K562 (cell line): ENCODE results near the gene RNF151. TPM values are rescaled to one million over a fixed set of nuclear protein-coding genes. Genes with fewer than 3 reads are reported as not detected.

Experiments used
- ATF3 ChIP-seq, 2 experiments: fragments of 450-650 bp in 1 of 2; sonication (generic) in 1 of 2; formaldehyde crosslinking in 1 of 2; IDR thresholded peaks in 1 of 2; conservative IDR thresholded peaks in 1 of 2; 2 replicates each; pipeline versions ENCODE4 v1.6.1 to v1.8.1; 2016 to 2023; ENCODE audit warnings: mild to moderate bottlenecking in 2 of 2, moderate library complexity in 2 of 2, inconsistent platforms in 1 of 2, missing genetic modification reagents in 1 of 2
- ATF7 ChIP-seq: fragments of 450-650 bp; IDR thresholded peaks from 2 replicates; pipeline ENCODE4 v1.7.1; 2014; ENCODE audit warnings: mild to moderate bottlenecking, moderate library complexity
- CBX2 ChIP-seq: fragments of 200-600 bp; sonication (generic); IDR thresholded peaks from one replicate; pipeline ENCODE4 v1.6.1; 2012; ENCODE audit warnings: mild to moderate bottlenecking, low read length, inconsistent platforms; ENCODE audit not compliant: insufficient read depth, poor library complexity, severe bottlenecking
- DPF2 ChIP-seq: fragments of 450-650 bp; IDR thresholded peaks from 2 replicates; pipeline ENCODE4 v1.6.1; 2016
- EGR1 ChIP-seq: fragments of 450-650 bp; conservative IDR thresholded peaks from 2 replicates; pipeline ENCODE4 v1.6.1; 2017; ENCODE audit warnings: mild to moderate bottlenecking
- ETV5 ChIP-seq: sonication (generic); formaldehyde crosslinking; IDR thresholded peaks from 2 replicates; pipeline ENCODE4 v1.4.0; 2020; ENCODE audit warnings: low read depth, mild to moderate bottlenecking, missing genetic modification reagents
- GABPB1 ChIP-seq: sonication (generic); formaldehyde crosslinking; IDR thresholded peaks from 2 replicates; pipeline ENCODE4 v1.8.0; 2022; ENCODE audit warnings: mild to moderate bottlenecking, missing genetic modification reagents
- POLR2AphosphoS5 ChIP-seq: IDR thresholded peaks from 2 replicates; pipeline ENCODE4 v1.6.1; 2011; ENCODE audit warnings: mild to moderate bottlenecking, low read depth, low read length, moderate library complexity; ENCODE audit not compliant: control insufficient read depth, insufficient read depth
- POLR3G ChIP-seq: IDR thresholded peaks from 2 replicates; pipeline ENCODE4 v1.6.1; 2011; ENCODE audit not compliant: insufficient read length, insufficient replicate concordance; ENCODE audit errors: extremely low read depth
- TAF9B ChIP-seq: fragments of 450-650 bp; IDR thresholded peaks from 2 replicates; pipeline ENCODE4 v1.6.1; 2018; ENCODE audit warnings: mild to moderate bottlenecking; ENCODE audit not compliant: partially characterized antibody
- TGIF2 ChIP-seq: sonication (generic); formaldehyde crosslinking; IDR thresholded peaks from 2 replicates; pipeline ENCODE4 v1.8.1; 2022; ENCODE audit warnings: mild to moderate bottlenecking, missing genetic modification reagents, moderate library complexity
- ZFP36 ChIP-seq: fragments of 150-350 bp; IDR thresholded peaks from 2 replicates; pipeline ENCODE4 v1.6.1; 2018; ENCODE audit warnings: low read length, low read depth; ENCODE audit not compliant: partially characterized antibody
- ZNF695 ChIP-seq: fragments of 450-650 bp; formaldehyde crosslinking; IDR thresholded peaks from 2 replicates; pipeline ENCODE4 v1.4.0; 2020; ENCODE audit warnings: mild to moderate bottlenecking, moderate library complexity
- polyA plus RNA-seq, 8 experiments: library from polyadenylated mRNA; depleted of rRNA in 4 of 8; stranded (reverse) in 5 of 8; unstranded in 3 of 8; fragments of >200 nt; fragmentation: Nextera tagmentation in 2 of 8; fragmentation: Illumina TruSeq in 1 of 8; extraction: Ambion mirVana in 2 of 8; extraction: Trizol in 1 of 8; gene quantifications; 2 replicates each; pipeline versions ENCODE4 v1.2.1 to v1.2.3, GENCODE V29; 2011 to 2014; ENCODE audit warnings: inconsistent platforms in 1 of 8, missing spikeins in 1 of 8
- total RNA-seq, 7 experiments: library from RNA; depleted of rRNA in 6 of 7; stranded (reverse); fragments of >200 nt in 6 of 7; fragmentation: Illumina TruSeq in 2 of 7; extraction: Trizol in 2 of 7; gene quantifications; 2 replicates each; pipeline versions ENCODE4 v1.2.1 to v1.2.3, GENCODE V29; 2011 to 2021; ENCODE audit warnings: low replicate concordance in 1 of 7
- TF ChIP-seq, protein P1 (sequence below), 2 experiments: fragments of 450-650 bp in 1 of 2; sonication (generic) in 1 of 2; formaldehyde crosslinking in 1 of 2; IDR thresholded peaks; 2 replicates each; pipeline versions ENCODE4 v1.7.1 to v1.9.0; 2016 to 2022; ENCODE audit warnings: inconsistent platforms in 1 of 2, mild to moderate bottlenecking in 1 of 2, missing genetic modification reagents in 1 of 2

Gene RNF151
- total and polyA plus RNA-seq, 9 of the 15 experiments (the other 6 are each of a cell fraction or from before 2014, with no cell fraction given): not detected

DNA sequence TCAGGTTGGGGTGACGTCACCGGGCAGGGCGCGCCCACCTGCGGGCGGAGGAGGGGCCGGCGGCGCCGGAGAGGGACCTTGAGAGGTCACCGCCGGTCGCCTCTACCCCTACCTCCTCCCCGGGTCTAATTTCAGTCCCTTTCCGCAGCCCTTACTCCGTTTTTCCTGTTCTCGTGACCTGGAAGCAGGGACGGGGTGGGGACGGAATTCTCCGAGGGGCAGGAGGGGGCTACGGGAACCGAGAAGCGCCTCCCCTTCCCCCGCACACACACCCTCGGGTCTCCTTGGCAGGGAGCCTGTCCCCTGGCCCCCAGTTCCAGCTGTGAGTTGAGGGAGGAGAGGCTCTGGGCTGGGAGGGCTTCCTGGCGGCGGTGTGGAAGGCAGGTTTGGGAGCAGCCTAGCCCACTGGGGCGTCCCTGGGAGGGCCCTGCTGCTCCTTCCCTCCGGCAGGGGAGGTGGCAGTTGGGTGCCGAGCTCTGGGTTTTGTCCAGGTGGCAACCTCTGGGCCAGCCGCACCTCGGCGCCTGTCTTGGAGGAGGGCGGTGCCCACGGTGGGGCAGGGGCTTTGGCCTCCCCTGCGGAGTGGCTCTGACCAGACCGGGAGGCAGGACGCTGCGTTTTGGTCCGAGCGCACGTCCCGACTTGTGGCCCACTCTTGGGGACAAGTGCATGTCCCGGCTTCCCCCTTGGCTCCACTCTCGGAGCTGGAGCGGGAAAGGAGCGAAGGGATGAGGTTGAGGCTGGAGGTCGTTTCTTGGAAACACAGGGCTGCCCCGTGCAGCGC is 23.9 kb downstream of the RNF151 start (continued):
- TF ChIP-seq POLR2AphosphoS5: no peak
- 0 out of 2 replicates have a peak, but pooled peaks have one; percentile 42 for TF ChIP-seq TGIF2 (CRISPR knock-in tag)
- peak; percentile 92 for TF ChIP-seq ZFP36
- no peak for TF ChIP-seq TAF9B
- no peak for TF ChIP-seq CBX2
- TF ChIP-seq EGR1: peak; percentile 47
- TF ChIP-seq, protein P1, sequence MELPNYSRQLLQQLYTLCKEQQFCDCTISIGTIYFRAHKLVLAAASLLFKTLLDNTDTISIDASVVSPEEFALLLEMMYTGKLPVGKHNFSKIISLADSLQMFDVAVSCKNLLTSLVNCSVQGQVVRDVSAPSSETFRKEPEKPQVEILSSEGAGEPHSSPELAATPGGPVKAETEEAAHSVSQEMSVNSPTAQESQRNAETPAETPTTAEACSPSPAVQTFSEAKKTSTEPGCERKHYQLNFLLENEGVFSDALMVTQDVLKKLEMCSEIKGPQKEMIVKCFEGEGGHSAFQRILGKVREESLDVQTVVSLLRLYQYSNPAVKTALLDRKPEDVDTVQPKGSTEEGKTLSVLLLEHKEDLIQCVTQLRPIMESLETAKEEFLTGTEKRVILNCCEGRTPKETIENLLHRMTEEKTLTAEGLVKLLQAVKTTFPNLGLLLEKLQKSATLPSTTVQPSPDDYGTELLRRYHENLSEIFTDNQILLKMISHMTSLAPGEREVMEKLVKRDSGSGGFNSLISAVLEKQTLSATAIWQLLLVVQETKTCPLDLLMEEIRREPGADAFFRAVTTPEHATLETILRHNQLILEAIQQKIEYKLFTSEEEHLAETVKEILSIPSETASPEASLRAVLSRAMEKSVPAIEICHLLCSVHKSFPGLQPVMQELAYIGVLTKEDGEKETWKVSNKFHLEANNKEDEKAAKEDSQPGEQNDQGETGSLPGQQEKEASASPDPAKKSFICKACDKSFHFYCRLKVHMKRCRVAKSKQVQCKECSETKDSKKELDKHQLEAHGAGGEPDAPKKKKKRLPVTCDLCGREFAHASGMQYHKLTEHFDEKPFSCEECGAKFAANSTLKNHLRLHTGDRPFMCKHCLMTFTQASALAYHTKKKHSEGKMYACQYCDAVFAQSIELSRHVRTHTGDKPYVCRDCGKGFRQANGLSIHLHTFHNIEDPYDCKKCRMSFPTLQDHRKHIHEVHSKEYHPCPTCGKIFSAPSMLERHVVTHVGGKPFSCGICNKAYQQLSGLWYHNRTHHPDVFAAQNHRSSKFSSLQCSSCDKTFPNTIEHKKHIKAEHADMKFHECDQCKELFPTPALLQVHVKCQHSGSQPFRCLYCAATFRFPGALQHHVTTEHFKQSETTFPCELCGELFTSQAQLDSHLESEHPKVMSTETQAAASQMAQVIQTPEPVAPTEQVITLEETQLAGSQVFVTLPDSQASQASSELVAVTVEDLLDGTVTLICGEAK (IDR thresholded peaks at IDR 0.05): 0 out of 2 replicates have a peak, but pooled peaks have one; percentile 23
- TF ChIP-seq, protein P1 (CRISPR knock-in tag; IDR thresholded peaks at IDR 0.05): no peak
- peak; percentile 35; the same call in 1 of the 2 replicates for TF ChIP-seq DPF2
- no peak for TF ChIP-seq ETV5 (CRISPR knock-in tag)
- TF ChIP-seq POLR3G: no peak
- peak; percentile 60 for TF ChIP-seq GABPB1 (CRISPR knock-in tag)
- TF ChIP-seq ATF7: peak; percentile 96
- TF ChIP-seq ATF3 (IDR thresholded peaks at IDR 0.05): peak; percentile 97
- TF ChIP-seq ATF3 (CRISPR knock-in tag; conservative IDR thresholded peaks at IDR 0.05): no peak
- TF ChIP-seq ZNF695 (CRISPR knock-in tag): no peak
